DOHH2 (cell line): ENCODE results near the gene PCDHB5.
"Not testable (repeated sequence)": the region's sequence is repeated elsewhere in the genome, so short reads cannot be mapped to it uniquely, and the experiment has no call there.

ENCODE experiments used
- H3F3A ChIP-seq: fragments of 200-600 bp; sonication (generic), shearing (Covaris generic); 2 replicates; pipeline ENCODE4 v1.6.0; 2016; ENCODE audit warnings: antibody characterized with exemption, mild to moderate bottlenecking; ENCODE audit not compliant: control insufficient read depth, insufficient read depth
- H3K27ac ChIP-seq: fragments of 200-600 bp; sonication (generic); 2 replicates; pipeline ENCODE4 v1.5.1; 2014; ENCODE audit warnings: low read depth, mild to moderate bottlenecking, low read length, moderate library complexity
- H3K27me3 ChIP-seq: fragments of 200-600 bp; sonication (generic); 2 replicates; pipeline ENCODE4 v1.6.1; 2014; ENCODE audit warnings: mild to moderate bottlenecking, low read length, mixed read lengths; ENCODE audit not compliant: control insufficient read depth
- H3K36me3 ChIP-seq: fragments of 200-600 bp; sonication (generic); 2 replicates; pipeline ENCODE4 v1.6.1; 2014; ENCODE audit warnings: mild to moderate bottlenecking, low read length, moderate library complexity, mixed read lengths; ENCODE audit not compliant: control insufficient read depth
- H3K4me1 ChIP-seq: fragments of 200-600 bp; sonication (generic); 2 replicates; pipeline ENCODE4 v1.6.1; 2014; ENCODE audit warnings: mild to moderate bottlenecking, low read length, mixed read lengths; ENCODE audit not compliant: control insufficient read depth
- H3K4me2 ChIP-seq: fragments of 200-600 bp; sonication (generic); 2 replicates; pipeline ENCODE4 v1.6.0; 2014; ENCODE audit warnings: mild to moderate bottlenecking, low read length, moderate library complexity
- H3K4me3 ChIP-seq: fragments of 200-600 bp; sonication (generic); 2 replicates; pipeline ENCODE4 v1.5.1; 2014; ENCODE audit warnings: mild to moderate bottlenecking, low read length, mixed read lengths
- H3K79me2 ChIP-seq: fragments of 200-600 bp; sonication (generic); 2 replicates; pipeline ENCODE4 v1.6.1; 2014; ENCODE audit warnings: mild to moderate bottlenecking, low read length, mixed read lengths; ENCODE audit not compliant: control insufficient read depth
- H3K9me2 ChIP-seq: fragments of 200-600 bp; sonication (generic); replicated peaks from 2 replicates; pipeline ENCODE4 v1.6.1; 2014; ENCODE audit warnings: mild to moderate bottlenecking, low read length, mixed read lengths; ENCODE audit not compliant: control insufficient read depth
- H3K9me3 ChIP-seq: fragments of 200-600 bp; sonication (generic); 2 replicates; pipeline ENCODE4 v1.6.1; 2014; ENCODE audit warnings: antibody characterized with exemption, low read length, mixed read lengths; ENCODE audit not compliant: control insufficient read depth, insufficient read depth
- H4K20me1 ChIP-seq: fragments of 200-600 bp; sonication (generic); 2 replicates; pipeline ENCODE4 v1.6.0; 2014; ENCODE audit warnings: low read depth, mild to moderate bottlenecking, antibody characterized with exemption, low read length, moderate library complexity; ENCODE audit not compliant: control insufficient read depth, insufficient read depth
- EZH2phosphoT487 ChIP-seq: fragments of 200-600 bp; sonication (generic); IDR thresholded peaks from 2 replicates; pipeline ENCODE4 v1.6.1; 2017; ENCODE audit warnings: borderline replicate concordance, mild to moderate bottlenecking, antibody characterized with exemption, low read length, moderate library complexity, mixed read lengths
- TF ChIP-seq, protein P1 (sequence below): fragments of 200-600 bp; sonication (generic); IDR thresholded peaks from one replicate; pipeline ENCODE4 v1.5.1; 2014; ENCODE audit warnings: antibody characterized with exemption, mild to moderate bottlenecking, low read depth, low read length; ENCODE audit not compliant: poor library complexity, severe bottlenecking

The PCDHB5 gene

DNA sequence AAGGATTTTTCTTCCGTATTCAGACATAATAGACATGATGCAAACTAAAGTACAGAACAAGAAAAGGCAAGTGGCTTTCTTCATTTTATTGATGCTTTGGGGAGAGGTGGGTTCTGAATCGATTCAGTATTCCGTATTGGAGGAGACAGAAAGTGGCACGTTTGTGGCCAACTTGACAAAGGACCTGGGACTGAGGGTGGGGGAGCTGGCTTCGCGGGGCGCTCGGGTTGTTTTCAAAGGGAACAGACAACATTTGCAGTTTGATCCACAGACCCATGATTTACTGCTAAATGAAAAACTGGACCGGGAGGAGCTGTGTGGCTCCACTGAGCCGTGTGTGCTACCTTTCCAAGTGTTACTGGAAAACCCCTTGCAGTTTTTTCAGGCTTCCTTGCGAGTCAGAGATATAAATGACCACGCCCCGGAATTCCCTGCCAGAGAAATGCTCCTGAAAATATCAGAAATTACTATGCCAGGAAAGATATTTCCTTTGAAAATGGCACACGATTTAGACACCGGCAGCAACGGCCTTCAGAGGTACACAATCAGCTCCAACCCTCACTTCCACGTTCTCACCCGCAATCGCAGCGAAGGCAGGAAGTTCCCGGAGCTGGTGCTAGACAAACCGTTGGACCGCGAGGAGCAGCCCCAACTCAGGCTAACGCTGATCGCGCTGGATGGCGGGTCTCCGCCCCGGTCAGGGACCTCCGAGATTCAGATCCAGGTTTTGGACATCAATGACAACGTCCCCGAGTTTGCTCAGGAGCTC lies 15.4 kb downstream of the PCDHB5 start:
- no peak overlapping the region for H3K4me2 ChIP-seq

DNA sequence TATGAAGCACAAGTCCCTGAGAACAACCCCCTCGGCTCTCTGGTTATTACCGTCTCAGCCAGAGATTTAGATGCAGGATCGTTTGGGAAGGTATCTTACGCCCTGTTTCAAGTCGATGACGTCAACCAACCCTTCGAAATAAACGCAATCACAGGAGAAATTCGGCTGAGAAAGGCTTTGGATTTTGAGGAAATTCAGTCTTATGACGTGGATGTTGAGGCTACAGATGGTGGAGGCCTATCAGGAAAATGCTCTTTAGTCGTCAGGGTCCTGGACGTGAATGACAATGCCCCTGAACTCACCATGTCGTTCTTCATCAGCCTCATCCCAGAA lies 16.0 kb downstream of the PCDHB5 start:
- H3K79me2 ChIP-seq: no peaks in the 10 kb centered on the region
- H3K4me3 ChIP-seq: no peak overlapping the region
- H3K27ac ChIP-seq: no peak overlapping the region
- no peaks in the 10 kb centered on the region for H3K9me2 ChIP-seq
- no peaks in the 10 kb centered on the region for H3K27me3 ChIP-seq
- TF ChIP-seq EZH2phosphoT487: no peak
- TF ChIP-seq, protein P1, sequence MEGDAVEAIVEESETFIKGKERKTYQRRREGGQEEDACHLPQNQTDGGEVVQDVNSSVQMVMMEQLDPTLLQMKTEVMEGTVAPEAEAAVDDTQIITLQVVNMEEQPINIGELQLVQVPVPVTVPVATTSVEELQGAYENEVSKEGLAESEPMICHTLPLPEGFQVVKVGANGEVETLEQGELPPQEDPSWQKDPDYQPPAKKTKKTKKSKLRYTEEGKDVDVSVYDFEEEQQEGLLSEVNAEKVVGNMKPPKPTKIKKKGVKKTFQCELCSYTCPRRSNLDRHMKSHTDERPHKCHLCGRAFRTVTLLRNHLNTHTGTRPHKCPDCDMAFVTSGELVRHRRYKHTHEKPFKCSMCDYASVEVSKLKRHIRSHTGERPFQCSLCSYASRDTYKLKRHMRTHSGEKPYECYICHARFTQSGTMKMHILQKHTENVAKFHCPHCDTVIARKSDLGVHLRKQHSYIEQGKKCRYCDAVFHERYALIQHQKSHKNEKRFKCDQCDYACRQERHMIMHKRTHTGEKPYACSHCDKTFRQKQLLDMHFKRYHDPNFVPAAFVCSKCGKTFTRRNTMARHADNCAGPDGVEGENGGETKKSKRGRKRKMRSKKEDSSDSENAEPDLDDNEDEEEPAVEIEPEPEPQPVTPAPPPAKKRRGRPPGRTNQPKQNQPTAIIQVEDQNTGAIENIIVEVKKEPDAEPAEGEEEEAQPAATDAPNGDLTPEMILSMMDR: no peak
- no peaks in the 10 kb centered on the region for H3K4me1 ChIP-seq
- H3K9me3 ChIP-seq: no peaks in the 10 kb centered on the region
- no peak overlapping the region for H3K4me2 ChIP-seq
- no peaks in the 10 kb centered on the region for H3K36me3 ChIP-seq
- no peaks in the 10 kb centered on the region for H4K20me1 ChIP-seq
- no peaks in the 10 kb centered on the region for H3F3A ChIP-seq

More for the DNA sequence above, 15.4 kb downstream of the PCDHB5 start:
- Histone ChIP-seq H3K79me2 (no peaks in the 10 kb centered on the region), H3K27me3 (no peaks in the 10 kb centered on the region), H3K9me2 (no peaks in the 10 kb centered on the region), H3K4me3 (no peak overlapping the region), H3K4me1 (no peaks in the 10 kb centered on the region), H3K27ac (no peak overlapping the region), H3F3A (no peaks in the 10 kb centered on the region), H4K20me1 (no peaks in the 10 kb centered on the region), H3K36me3 (no peaks in the 10 kb centered on the region), H3K9me3 (no peaks in the 10 kb centered on the region)
- TF ChIP-seq EZH2phosphoT487: no peak
- TF ChIP-seq, protein P1: no peak

GRCh38 chr5:141151632-141152031 lies 16.6 kb downstream of the PCDHB5 start:
- not testable (repeated sequence) for H3K9me2 ChIP-seq, H3K27me3 ChIP-seq, H3K27ac ChIP-seq, H3K4me3 ChIP-seq, H3K4me2 ChIP-seq, H4K20me1 ChIP-seq, H3K79me2 ChIP-seq, H3F3A ChIP-seq, H3K9me3 ChIP-seq, H3K36me3 ChIP-seq, H3K4me1 ChIP-seq

DNA sequence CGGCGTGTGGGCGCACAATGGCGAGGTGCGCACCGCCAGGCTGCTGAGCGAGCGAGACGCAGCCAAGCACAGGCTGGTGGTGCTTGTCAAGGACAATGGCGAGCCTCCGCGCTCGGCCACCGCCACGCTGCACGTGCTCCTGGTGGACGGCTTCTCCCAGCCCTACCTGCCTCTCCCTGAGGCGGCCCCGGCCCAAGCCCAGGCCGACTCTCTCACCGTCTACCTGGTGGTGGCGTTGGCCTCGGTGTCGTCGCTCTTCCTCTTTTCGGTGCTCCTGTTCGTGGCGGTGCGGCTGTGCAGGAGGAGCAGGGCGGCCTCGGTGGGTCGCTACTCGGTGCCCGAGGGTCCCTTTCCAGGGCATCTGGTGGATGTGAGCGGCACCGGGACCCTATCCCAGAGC lies 17.1 kb downstream of the PCDHB5 start:
- H3K27ac ChIP-seq, H3K4me1 ChIP-seq, H3K9me3 ChIP-seq, H3K4me3 ChIP-seq, H3K4me2 ChIP-seq, H3K9me2 ChIP-seq, H3K27me3 ChIP-seq, H3K36me3 ChIP-seq, H3F3A ChIP-seq, H3K79me2 ChIP-seq, H4K20me1 ChIP-seq: not testable (repeated sequence)
